K562 (cell line): ENCODE measurements around the gene WNT6. TPM values are rescaled to one million over a fixed set of nuclear protein-coding genes. Genes with fewer than 3 reads are reported as not detected.
A peak's percentile ranks its signal among the peaks of the same experiment; 100 is the strongest.

ENCODE experiments used
- CTCF ChIP-seq, 3 experiments: IDR thresholded peaks in 2 of 3; conservative IDR thresholded peaks in 1 of 3; 2 replicates each; pipeline ENCODE4 v1.5.1; 2011 to 2012; ENCODE audit warnings: low read length in 3 of 3, mild to moderate bottlenecking in 3 of 3, control low read depth in 2 of 3, improper control_type of control experiment in 1 of 3, inconsistent platforms in 1 of 3, low read depth in 1 of 3, mixed read lengths in 1 of 3, moderate library complexity in 1 of 3; ENCODE audit not compliant: insufficient read depth in 2 of 3
- CXXC5 ChIP-seq: fragments of 250-450 bp; sonication (Bioruptor Pico); IDR thresholded peaks from 2 replicates; pipeline ENCODE4 v1.8.0; 2022; ENCODE audit warnings: inconsistent platforms, mild to moderate bottlenecking, moderate library complexity
- GATA2 ChIP-seq: sonication (generic); formaldehyde crosslinking; IDR thresholded peaks from 2 replicates; pipeline ENCODE4 v1.4.0; 2020; ENCODE audit warnings: mild to moderate bottlenecking, missing genetic modification reagents
- HNRNPLL ChIP-seq: fragments of 200-400 bp; formaldehyde crosslinking; IDR thresholded peaks from 2 replicates; pipeline ENCODE4 v1.6.1; 2017; ENCODE audit warnings: low read length, low read depth, mild to moderate bottlenecking; ENCODE audit not compliant: poor library complexity, severe bottlenecking
- MYC ChIP-seq, 2 experiments: fragments of 250-450 bp in 1 of 2; sonication (Bioruptor Pico) in 1 of 2; IDR thresholded peaks; 2 replicates each; pipeline versions ENCODE4 v1.5.1 to v1.6.1; 2012 to 2021; ENCODE audit warnings: low read depth in 2 of 2, borderline replicate concordance in 1 of 2, improper control_type of control experiment in 1 of 2, low read length in 1 of 2, mild to moderate bottlenecking in 1 of 2, moderate library complexity in 1 of 2
- RAD21 ChIP-seq, 2 experiments: fragments of 250-450 bp in 1 of 2; fragments of 450-650 bp in 1 of 2; sonication (Bioruptor Pico) in 1 of 2; formaldehyde crosslinking in 1 of 2; IDR thresholded peaks in 1 of 2; conservative IDR thresholded peaks in 1 of 2; 2 replicates each; pipeline versions ENCODE4 v1.4.0 to v1.8.0; 2020 to 2022; ENCODE audit warnings: mild to moderate bottlenecking in 2 of 2, moderate library complexity in 1 of 2
- ZKSCAN1 ChIP-seq: fragments of 150-350 bp; IDR thresholded peaks from 2 replicates; pipeline ENCODE4 v1.6.1; 2016; ENCODE audit warnings: low read depth, low read length
- polyA plus RNA-seq, 8 experiments: library from polyadenylated mRNA; depleted of rRNA in 4 of 8; stranded (reverse) in 5 of 8; unstranded in 3 of 8; fragments of >200 nt; fragmentation: Nextera tagmentation in 2 of 8; fragmentation: Illumina TruSeq in 1 of 8; extraction: Ambion mirVana in 2 of 8; extraction: Trizol in 1 of 8; gene quantifications; 2 replicates each; pipeline versions ENCODE4 v1.2.1 to v1.2.3, GENCODE V29; 2011 to 2014; ENCODE audit warnings: inconsistent platforms in 1 of 8, missing spikeins in 1 of 8
- total RNA-seq, 7 experiments: library from RNA; depleted of rRNA in 6 of 7; stranded (reverse); fragments of >200 nt in 6 of 7; fragmentation: Illumina TruSeq in 2 of 7; extraction: Trizol in 2 of 7; gene quantifications; 2 replicates each; pipeline versions ENCODE4 v1.2.1 to v1.2.3, GENCODE V29; 2011 to 2021; ENCODE audit warnings: low replicate concordance in 1 of 7

The WNT6 gene
- total and polyA plus RNA-seq, 9 of the 15 experiments (the other 6 are each of a cell fraction or from before 2014, with no cell fraction given) = not detected

GRCh38 chr2:218892693-218893348, 33.2 kb downstream of the WNT6 start (continued):
- TF ChIP-seq CTCF (IDR thresholded peaks at IDR 0.05 in 2 of 3, conservative IDR thresholded peaks at IDR 0.05 in 1 of 3; ENCODE audit: insufficient read depth in 2 of 3, low read depth in 1 of 3, low read length in 3 of 3) (peak in 2 of 3 experiments; percentile 43 to 55; a peak in 4 of 6 replicates), CXXC5 (peak; percentile 52; the same call in 1 of the 2 replicates), GATA2 (no peak), MYC (IDR thresholded peaks at IDR 0.05; ENCODE audit: low read depth, low read length) (0 out of 2 replicates have a peak, but pooled peaks have one; percentile 17), MYC (CRISPR knock-in tag; IDR thresholded peaks at IDR 0.05; ENCODE audit: borderline replicate concordance, low read depth) (no peak), ZKSCAN1 (no peak), HNRNPLL (peak; percentile 45), RAD21 (CRISPR knock-in tag; conservative IDR thresholded peaks at IDR 0.05 in 1 of 2, IDR thresholded peaks at IDR 0.05 in 1 of 2) (peak in 1 of 2 experiments; percentile 5; a peak in 1 of 4 replicates)
